H1 (cell line): Measurements from ENCODE around the gene GXYLT2. TPM values are rescaled to one million over a fixed set of nuclear protein-coding genes. Genes with fewer than 3 reads are reported as not detected.
A peak's percentile ranks its signal among the peaks of the same experiment; 100 is the strongest.

Source experiments
- CTCF ChIA-PET: fragments of 300-600 bp; sonication (Branson Sonifier 250); formaldehyde crosslinking; loops from one replicate; lab custom pipeline; 2021; ENCODE audit not compliant: partially characterized antibody; lab: Charles Lee
- POLR2A ChIA-PET: fragments of 300-600 bp; sonication (Branson Sonifier 250); formaldehyde crosslinking; loops from one replicate; lab custom pipeline; 2021; ENCODE audit warnings: inconsistent platforms; ENCODE audit not compliant: partially characterized antibody; lab: Charles Lee
- DNase-seq, 2 experiments: peaks; one replicate each; pipeline versions ENCODE4 v3.0.0 to v3.0.0-alpha.2; 2010 to 2022; ENCODE audit warnings: low spot score in 2 of 2, low read depth in 1 of 2, mixed read lengths in 1 of 2
- FAIRE-seq: peaks from 2 replicates; lab custom pipeline; 2011; peaks lifted over from hg19 to GRCh38; lab: Jason Lieb, UNC
- H2AFZ ChIP-seq: 2 replicates; pipeline ENCODE4 v1.8.1; 2012; ENCODE audit warnings: low read length, inconsistent platforms
- H2AK5ac ChIP-seq: 2 replicates; pipeline ENCODE4 v1.6.1; 2013; ENCODE audit warnings: low read depth, low read length
- H2BK120ac ChIP-seq: replicated peaks from 2 replicates; pipeline ENCODE3; 2013; ENCODE audit warnings: low read depth, low read length, inconsistent platforms
- H2BK12ac ChIP-seq: 2 replicates; pipeline ENCODE4 v1.6.1; 2013; ENCODE audit warnings: low read depth, low read length
- H2BK15ac ChIP-seq: 2 replicates; pipeline ENCODE4 v1.6.1; 2013; ENCODE audit warnings: low read length
- H2BK20ac ChIP-seq: 2 replicates; pipeline ENCODE4 v1.6.1; 2013; ENCODE audit warnings: low read length
- H2BK5ac ChIP-seq: 2 replicates; pipeline ENCODE4 v1.6.1; 2013; ENCODE audit warnings: low read depth, low read length
- H3K14ac ChIP-seq: 2 replicates; pipeline ENCODE4 v1.6.1; 2013; ENCODE audit warnings: inconsistent platforms; ENCODE audit not compliant: insufficient read length
- H3K18ac ChIP-seq: 2 replicates; pipeline ENCODE4 v1.6.1; 2013; ENCODE audit warnings: low read length; ENCODE audit errors: extremely low read depth
- H3K23ac ChIP-seq: 2 replicates; pipeline ENCODE4 v1.6.1; 2013; ENCODE audit warnings: inconsistent platforms; ENCODE audit not compliant: insufficient read length
- H3K23me2 ChIP-seq: 2 replicates; pipeline ENCODE4 v1.6.1; 2013; ENCODE audit warnings: low read depth, low read length
- H3K27ac ChIP-seq: 2 replicates; pipeline ENCODE4 v1.6.1; 2011; ENCODE audit warnings: low read depth, low read length, inconsistent platforms
- H3K27me3 ChIP-seq, 4 experiments: replicated peaks in 1 of 4; 1 replicate in 1 of 4; 2 replicates in 3 of 4; pipeline versions ENCODE4 v1.6.1 to v1.8.1; 2011 to 2013; ENCODE audit warnings: low read length in 3 of 4, mild to moderate bottlenecking in 3 of 4, inconsistent platforms in 2 of 4, mixed read lengths in 2 of 4, moderate library complexity in 1 of 4; ENCODE audit not compliant: control insufficient read depth in 3 of 4, insufficient read depth in 3 of 4; ENCODE audit errors: extremely low read depth in 1 of 4
- H3K36me3 ChIP-seq, 4 experiments: 2 replicates each; pipeline versions ENCODE4 v1.6.1 to v1.8.1; 2011 to 2013; ENCODE audit warnings: mild to moderate bottlenecking in 4 of 4, low read length in 3 of 4, moderate library complexity in 2 of 4, control low read depth in 1 of 4, inconsistent platforms in 1 of 4; ENCODE audit not compliant: insufficient read depth in 4 of 4, control insufficient read depth in 2 of 4
- H3K4ac ChIP-seq: replicated peaks from 2 replicates; pipeline ENCODE3; 2013; ENCODE audit warnings: low read length, low read depth, mixed read lengths, inconsistent platforms; ENCODE audit not compliant: insufficient read length
- H3K4me1 ChIP-seq, 4 experiments: replicated peaks in 1 of 4; 1 replicate in 1 of 4; 2 replicates in 3 of 4; pipeline versions ENCODE4 v1.6.1 to v1.8.1; 2011 to 2013; ENCODE audit warnings: low read length in 3 of 4, inconsistent platforms in 2 of 4, mixed read lengths in 1 of 4; ENCODE audit not compliant: insufficient read depth in 4 of 4, control insufficient read depth in 3 of 4
- H3K4me2 ChIP-seq, 2 experiments: 2 replicates each; pipeline versions ENCODE4 v1.6.1 to v1.8.1; 2011 to 2013; ENCODE audit warnings: low read depth in 2 of 2, low read length in 2 of 2, control low read depth in 1 of 2, inconsistent platforms in 1 of 2, mild to moderate bottlenecking in 1 of 2; ENCODE audit not compliant: insufficient read depth in 1 of 2
- H3K4me3 ChIP-seq, 4 experiments: fragments of 200-600, 300-600 bp in 1 of 4; sonication (generic), shearing (Covaris generic), sonication (Bioruptor Twin) in 1 of 4; 2 replicates each; pipeline versions ENCODE4 v1.5.1 to v1.8.1; 2011 to 2016; ENCODE audit warnings: low read length in 4 of 4, low read depth in 3 of 4, control low read depth in 2 of 4, inconsistent platforms in 2 of 4, mild to moderate bottlenecking in 2 of 4, mixed read lengths in 1 of 4, moderate library complexity in 1 of 4; ENCODE audit not compliant: insufficient read depth in 2 of 4; ENCODE audit errors: extremely low read depth in 1 of 4
- H3K56ac ChIP-seq: replicated peaks from 2 replicates; pipeline ENCODE3; 2013; ENCODE audit warnings: low read depth, mild to moderate bottlenecking, mixed read lengths, low read length, inconsistent platforms; ENCODE audit not compliant: insufficient read length
- H3K79me1 ChIP-seq: 2 replicates; pipeline ENCODE4 v1.6.1; 2013; ENCODE audit warnings: low read depth, low read length, control low read depth
- H3K79me2 ChIP-seq, 2 experiments: 2 replicates each; pipeline versions ENCODE4 v1.6.1 to v1.8.1; 2012 to 2013; ENCODE audit warnings: low read length in 2 of 2, mild to moderate bottlenecking in 2 of 2, inconsistent platforms in 1 of 2; ENCODE audit not compliant: insufficient read depth in 2 of 2, control insufficient read depth in 1 of 2
- H3K9ac ChIP-seq, 4 experiments: replicated peaks in 1 of 4; 1 replicate in 1 of 4; 2 replicates in 3 of 4; pipeline versions ENCODE4 v1.6.1 to v1.8.1; 2011 to 2013; ENCODE audit warnings: low read depth in 3 of 4, low read length in 3 of 4, control low read depth in 2 of 4, mild to moderate bottlenecking in 2 of 4, moderate library complexity in 2 of 4, inconsistent platforms in 1 of 4; ENCODE audit errors: extremely low read depth in 1 of 4
- H3K9me3 ChIP-seq, 2 experiments: 2 replicates each; pipeline versions ENCODE4 v1.6.1 to v1.8.1; 2012 to 2013; ENCODE audit warnings: mild to moderate bottlenecking in 2 of 2, moderate library complexity in 2 of 2, control low read depth in 1 of 2, inconsistent platforms in 1 of 2, low read depth in 1 of 2, low read length in 1 of 2, mixed read lengths in 1 of 2; ENCODE audit not compliant: insufficient read depth in 2 of 2
- H4K20me1 ChIP-seq, 2 experiments: replicated peaks in 1 of 2; 2 replicates each; pipeline versions ENCODE3 to v1.8.1; 2011 to 2013; ENCODE audit warnings: inconsistent platforms in 2 of 2, low read length in 2 of 2, mild to moderate bottlenecking in 1 of 2; ENCODE audit not compliant: insufficient read depth in 2 of 2, control insufficient read depth in 1 of 2
- H4K5ac ChIP-seq: 2 replicates; pipeline ENCODE4 v1.6.1; 2013; ENCODE audit warnings: low read length, low read depth, mixed read lengths, inconsistent platforms; ENCODE audit not compliant: insufficient read length
- H4K8ac ChIP-seq: 2 replicates; pipeline ENCODE4 v1.8.0; 2013; ENCODE audit warnings: mild to moderate bottlenecking, moderate library complexity, low read length, inconsistent platforms; ENCODE audit not compliant: insufficient read depth; ENCODE audit errors: extremely low read depth
- H4K91ac ChIP-seq: replicated peaks from 2 replicates; pipeline ENCODE3; 2013; ENCODE audit warnings: low read length, mixed read lengths, inconsistent platforms; ENCODE audit not compliant: insufficient read length
- ATF3 ChIP-seq: IDR thresholded peaks from 2 replicates; pipeline ENCODE4 v1.6.1; 2011; ENCODE audit warnings: low read depth, mild to moderate bottlenecking, low read length; ENCODE audit not compliant: insufficient read depth
- CBX5 ChIP-seq: fragments of 300-800, 300-1000 bp; sonication (generic); IDR thresholded peaks from 2 replicates; pipeline ENCODE4 v1.7.1; 2016; ENCODE audit warnings: antibody characterized with exemption, low read length, low read depth
- NANOG ChIP-seq: IDR thresholded peaks from 2 replicates; pipeline ENCODE4 v1.6.1; 2011; ENCODE audit warnings: low read length, low read depth, mild to moderate bottlenecking, inconsistent platforms; ENCODE audit not compliant: insufficient read depth, poor library complexity, severe bottlenecking
- YY1 ChIP-seq: IDR thresholded peaks from 2 replicates; pipeline ENCODE4 v1.6.1; 2011; ENCODE audit warnings: low read depth, mild to moderate bottlenecking, low read length
- WGBS, 2 experiments: shearing (Covaris generic) in 1 of 2; methylation state at CpG; one replicate each; pipeline versions ENCODE4 v1.1.6 to v1.1.7; 2013 to 2015; ENCODE audit warnings: low lambda C conversion rate in 2 of 2, mixed read lengths in 2 of 2, inconsistent platforms in 1 of 2, low coverage in 1 of 2, missing lambda C conversion rate in 1 of 2; ENCODE audit not compliant: insufficient replicate concordance in 2 of 2, insufficient coverage in 1 of 2, insufficient read length in 1 of 2; ENCODE audit errors: extremely low coverage in 1 of 2, missing lambda C conversion rate in 1 of 2; 5-methylcytosine and 5-hydroxymethylcytosine counted together
- polyA plus RNA-seq, 7 experiments: library from polyadenylated mRNA; depleted of rRNA in 3 of 7; stranded (reverse) in 5 of 7; unstranded in 2 of 7; fragments of >200 nt in 5 of 7; fragments of 200-250 nt in 2 of 7; gene quantifications; 1 replicate in 5 of 7; 2 replicates in 1 of 7; 4 replicates in 1 of 7; pipeline versions ENCODE4 v1.2.1 to v1.2.3, GENCODE V29; 2011 to 2013; ENCODE audit warnings: missing spikeins in 2 of 7, mixed read lengths in 2 of 7
- total RNA-seq: library from RNA; stranded (reverse); fragmentation: NEBNext Ultra II Directional; extraction: Animal tissue kit (Norgen Biotek cat#: 25700); gene quantifications from 2 replicates; pipeline ENCODE4 v1.2.1, GENCODE V29; 2021

The GXYLT2 gene
- total and polyA plus RNA-seq, 2 of the 8 experiments (the other 6 are each of a cell fraction or from before 2014, with no cell fraction given), result 1.8 to 5.6 TPM

GRCh38 chr3:72990701-72991395, 103.0 kb downstream of the GXYLT2 start:
- Histone ChIP-seq H3K4me1 (no peaks in the 10 kb centered on the region), H3K79me2 (no peaks in the 10 kb centered on the region), H3K14ac (no peak overlapping the region), H3K56ac (no peak overlapping the region), H3K9me3 (no peaks in the 10 kb centered on the region), H2BK20ac (no peak overlapping the region), H3K79me1 (no peaks in the 10 kb centered on the region), H3K4ac (no peak overlapping the region), H2BK5ac (no peak overlapping the region), H2BK120ac (no peak overlapping the region), H2BK15ac (no peak overlapping the region), H2BK12ac (no peak overlapping the region), H3K27me3 (no peaks in the 10 kb centered on the region), H3K23me2 (no peaks in the 10 kb centered on the region), H2AFZ (no peak overlapping the region), H2AK5ac (no peak overlapping the region), H3K27ac (no peak overlapping the region), H3K4me2 (no peak overlapping the region), H4K20me1 (no peaks in the 10 kb centered on the region), H4K5ac (no peak overlapping the region), H3K23ac (no peak overlapping the region), H4K91ac (no peak overlapping the region), H3K18ac (no peak overlapping the region), H3K9ac (no peak overlapping the region), H3K36me3 (no peaks in the 10 kb centered on the region), H4K8ac (no peak overlapping the region), H3K4me3 (no peak overlapping the region)
- WGBS, 2 experiments, result 88% methylated on average over 5 of the region's 5 CpGs; no CpG with 5 or more reads in 1 of the 2 experiments
- TF ChIP-seq ATF3, result no peak
- TF ChIP-seq YY1, result 0 out of 2 replicates have a peak, but pooled peaks have one; percentile 13
- TF ChIP-seq NANOG, result no peak
- no peak for TF ChIP-seq CBX5
- CTCF ChIA-PET, result interaction anchor here (1.3 to 3.2 kb wide), 2 partner anchors 9 to 51 kb away, joined by 3 to 31 read pairs; no protein-coding TSS in a partner anchor
- POLR2A ChIA-PET, result no interaction called here
- FAIRE-seq (no peak), DNase-seq (no peak)
